HK-2 (cell line): Measurements from ENCODE around the gene HOMER3.

Source experiments
- DNase-seq: peaks from one replicate; pipeline ENCODE4 v3.0.0-alpha.2; 2018; ENCODE audit not compliant: unreplicated experiment

HOMER3 gene

DNA sequence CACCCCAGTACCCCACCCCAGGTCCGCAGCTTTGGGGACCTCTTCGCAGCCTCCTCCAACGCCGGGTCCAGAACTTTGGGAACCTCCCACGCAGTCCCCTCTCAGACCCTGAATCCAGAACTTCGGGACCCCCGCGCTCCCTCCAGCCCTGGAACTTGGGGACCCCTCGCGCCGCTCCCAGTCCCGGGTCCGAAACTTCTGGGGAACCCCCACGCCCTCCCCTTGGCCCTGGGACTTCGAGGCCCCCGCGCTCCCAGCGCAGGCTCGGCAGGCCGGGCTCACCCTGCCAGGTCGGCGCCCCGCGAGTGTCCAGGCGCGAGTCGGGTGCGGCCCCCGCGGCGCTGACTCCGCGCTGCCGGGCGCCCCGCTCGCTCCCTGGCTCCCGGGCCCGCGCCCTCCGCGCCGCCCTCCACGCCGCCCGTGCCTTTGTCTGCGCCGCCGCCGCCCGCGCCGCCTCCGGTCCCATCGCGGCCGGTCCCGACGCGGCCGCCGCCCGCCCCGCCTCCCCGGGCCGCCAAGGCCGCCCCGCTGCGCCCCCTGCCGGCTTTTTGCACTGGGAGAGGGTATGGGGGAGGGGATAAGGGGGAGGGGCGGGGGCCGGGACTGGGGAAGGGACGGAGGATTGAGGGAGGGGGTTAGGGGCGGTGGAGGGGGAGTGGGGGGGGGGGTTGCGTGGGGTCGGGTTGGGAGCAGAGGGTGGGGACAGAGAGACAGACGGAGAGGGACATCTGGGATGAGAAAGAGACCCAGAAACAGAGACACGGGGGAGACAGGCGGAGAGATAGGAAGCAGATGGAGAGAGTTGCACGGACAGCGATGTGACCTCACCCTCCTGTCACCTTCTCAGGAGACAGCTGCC lies at the start of gene HOMER3:
Gene HOMER3, minus strand, starts transcription at position 449 of the 859 bp plus-strand sequence. CDS start 2,235 bp downstream, outside the sequence.
- DNase-seq, result peak; percentile 77

DNA sequence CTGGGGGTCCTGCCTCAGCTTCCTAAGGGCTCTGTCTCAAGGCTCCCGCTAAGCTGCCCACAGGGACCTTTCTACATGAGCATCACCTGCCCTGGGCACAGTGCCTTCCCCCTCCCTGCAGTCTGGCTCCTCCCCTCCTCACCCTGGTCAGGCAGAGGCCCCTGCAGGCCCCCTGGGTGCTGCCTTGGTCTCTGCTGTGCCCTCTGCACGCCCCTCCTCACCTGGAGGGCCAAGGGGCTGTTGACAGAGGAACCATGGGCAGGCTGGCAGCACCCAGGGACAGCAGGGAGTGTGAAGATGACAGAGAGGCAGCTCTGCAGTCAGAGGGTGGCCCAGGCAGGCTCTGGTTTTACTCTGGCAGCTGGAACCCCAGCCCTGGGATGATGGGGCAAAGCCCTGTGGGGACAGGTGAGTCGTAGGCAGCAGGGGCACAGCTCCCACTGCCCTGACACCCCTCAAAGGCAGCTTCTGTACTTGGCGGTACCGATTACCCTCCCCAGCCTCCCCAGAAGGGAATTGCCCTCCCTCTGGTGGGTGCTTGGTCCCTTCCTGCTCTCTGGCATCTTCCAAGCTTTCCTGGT lies 49.2 kb upstream of the HOMER3 start:
- DNase-seq, result no peak

DNA sequence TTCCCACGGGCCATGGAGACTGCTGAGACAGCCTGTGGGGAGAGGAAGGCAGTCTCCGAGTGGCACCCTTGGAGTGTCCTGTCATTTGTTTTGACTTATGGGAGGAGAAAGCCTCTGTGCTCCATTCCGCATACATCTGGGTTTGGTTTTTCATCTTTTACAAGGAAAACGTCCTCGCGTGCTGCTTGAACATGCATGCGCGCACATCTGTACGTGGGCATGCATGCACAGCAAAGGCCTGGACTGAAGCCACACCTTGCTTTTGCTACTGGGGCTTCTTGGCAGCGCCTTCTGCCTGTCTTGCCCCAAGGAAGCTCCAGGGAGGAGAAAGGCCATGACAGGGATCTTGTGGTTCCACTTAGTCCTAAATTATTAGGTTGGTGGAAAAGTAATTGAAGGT lies 48.3 kb upstream of the HOMER3 start:
- no peak for DNase-seq

DNA sequence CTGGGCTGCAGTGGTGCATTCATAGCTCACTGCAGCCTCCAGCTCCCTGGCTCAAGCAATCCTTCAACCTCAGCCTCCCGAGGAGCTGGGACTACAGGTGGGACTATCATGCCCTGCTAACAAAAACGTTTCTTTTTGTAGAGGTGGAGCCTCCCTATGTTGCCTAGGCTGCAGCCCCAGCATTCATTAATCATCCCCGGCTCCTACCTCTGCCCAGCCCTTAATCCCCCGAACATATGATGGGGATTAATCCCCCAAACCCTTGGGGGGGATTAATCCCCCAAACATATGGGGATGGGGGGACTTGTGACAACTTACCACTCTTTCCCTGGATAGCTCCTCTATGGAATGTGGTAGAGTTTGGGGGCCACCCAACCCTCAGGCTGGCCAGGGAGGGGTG lies 46.4 kb upstream of the HOMER3 start:
- DNase-seq, result no peak

DNA sequence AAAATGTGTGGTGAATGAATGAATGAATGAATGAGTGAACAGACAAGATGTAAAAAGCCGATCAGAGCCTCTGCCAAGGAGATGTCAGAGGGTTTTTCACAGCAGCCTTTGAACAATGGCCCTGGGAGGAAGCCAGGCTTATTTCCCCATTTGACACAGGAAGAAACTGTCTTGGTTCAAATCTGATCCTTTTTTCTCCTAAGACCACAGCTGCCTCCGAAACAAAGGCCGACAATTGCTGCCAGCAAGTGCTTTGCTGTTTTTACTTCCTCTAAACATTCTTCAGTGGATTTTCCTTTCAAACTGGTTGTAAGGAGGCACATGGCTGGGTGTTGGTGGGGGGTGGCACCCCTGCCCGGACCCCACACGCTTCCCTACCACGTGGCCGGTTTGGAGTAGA lies 44.2 kb upstream of the HOMER3 start:
- no peak for DNase-seq

DNA sequence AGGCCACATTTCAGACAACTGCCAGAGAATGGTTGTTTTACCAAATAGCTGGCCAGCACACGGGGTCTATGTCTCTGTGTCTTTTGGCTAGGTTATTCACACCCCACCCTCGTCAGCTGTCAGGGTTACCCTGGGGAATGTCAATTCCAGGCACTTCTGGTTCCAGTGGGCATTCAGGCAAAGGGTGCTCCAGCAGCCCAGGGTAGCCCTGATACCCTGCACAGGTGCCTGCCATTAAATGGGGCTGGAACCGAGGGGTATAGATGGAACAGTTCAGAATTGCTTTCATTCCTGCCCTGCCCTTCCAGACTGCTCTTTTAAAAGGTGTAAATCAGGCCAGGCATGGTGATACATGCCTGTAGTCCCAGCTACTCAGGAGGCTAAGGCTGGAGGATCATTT lies 43.2 kb upstream of the HOMER3 start:
- DNase-seq, result no peak

DNA sequence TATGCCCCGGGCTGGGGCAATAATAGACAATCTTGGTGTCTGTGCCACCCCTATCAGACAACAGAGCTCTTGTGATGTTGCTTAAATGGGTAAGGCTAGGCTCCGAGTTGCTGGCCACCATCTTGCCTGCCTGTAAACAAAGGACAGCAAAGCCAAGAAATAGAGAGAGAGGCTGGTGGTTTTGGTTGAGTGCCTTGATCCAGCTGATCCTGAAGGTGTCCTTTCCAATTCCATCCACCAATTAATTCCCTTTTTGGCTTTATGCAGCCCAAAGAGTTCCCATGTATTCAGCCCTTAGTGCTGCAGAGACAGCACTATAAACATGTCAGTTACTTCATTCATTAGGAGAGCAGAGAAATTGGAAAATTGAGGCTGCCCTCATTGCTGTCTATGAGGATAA lies 41.7 kb upstream of the HOMER3 start:
- DNase-seq, result no peak

DNA sequence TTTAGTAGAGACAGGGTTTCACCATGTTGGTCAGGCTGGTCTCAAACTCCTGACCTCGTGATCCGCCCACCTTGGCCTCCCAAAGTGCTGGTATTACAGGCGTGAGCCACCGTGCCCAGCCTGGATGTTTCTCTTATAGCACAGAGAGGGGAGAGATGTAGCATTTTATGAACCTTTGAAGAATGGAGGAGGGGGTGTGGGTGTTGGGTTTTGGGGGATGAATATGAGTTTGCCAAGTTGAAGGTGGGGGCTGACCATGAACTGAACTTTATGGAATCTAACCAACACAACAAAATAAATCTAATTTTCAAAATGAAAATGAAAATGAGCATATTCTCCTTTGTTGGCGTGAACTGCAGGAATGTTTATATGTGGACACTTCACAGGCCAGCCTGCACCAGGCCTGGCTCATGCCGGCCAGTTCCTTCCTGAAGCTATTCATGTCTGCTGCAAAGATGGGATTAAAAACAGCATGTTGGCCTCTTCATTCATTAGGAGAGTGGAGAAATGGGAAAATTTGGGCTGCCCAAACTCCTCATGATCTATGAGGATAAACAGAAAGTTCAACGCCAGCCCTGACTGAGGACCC lies 39.5 kb upstream of the HOMER3 start:
- DNase-seq, result no peak

DNA sequence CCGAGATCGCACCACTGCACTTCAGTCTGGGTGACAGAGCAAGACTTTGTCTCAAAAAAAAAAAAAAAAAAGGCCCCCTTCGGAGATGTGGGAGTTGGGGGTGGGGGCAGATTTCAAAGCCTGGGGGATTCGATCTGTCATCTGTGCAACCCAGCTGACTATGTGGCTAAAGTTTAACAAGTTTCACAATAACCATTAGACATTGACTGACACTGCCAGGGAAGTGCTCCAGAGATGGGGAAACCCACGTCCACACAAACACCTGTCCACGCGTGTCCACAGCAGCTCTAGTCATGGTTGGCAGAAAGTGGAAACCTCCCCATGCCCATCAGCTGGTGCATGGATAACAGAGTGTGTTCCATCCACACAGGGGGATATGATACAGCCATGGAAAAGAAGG lies 37.6 kb upstream of the HOMER3 start:
- no peak for DNase-seq

DNA sequence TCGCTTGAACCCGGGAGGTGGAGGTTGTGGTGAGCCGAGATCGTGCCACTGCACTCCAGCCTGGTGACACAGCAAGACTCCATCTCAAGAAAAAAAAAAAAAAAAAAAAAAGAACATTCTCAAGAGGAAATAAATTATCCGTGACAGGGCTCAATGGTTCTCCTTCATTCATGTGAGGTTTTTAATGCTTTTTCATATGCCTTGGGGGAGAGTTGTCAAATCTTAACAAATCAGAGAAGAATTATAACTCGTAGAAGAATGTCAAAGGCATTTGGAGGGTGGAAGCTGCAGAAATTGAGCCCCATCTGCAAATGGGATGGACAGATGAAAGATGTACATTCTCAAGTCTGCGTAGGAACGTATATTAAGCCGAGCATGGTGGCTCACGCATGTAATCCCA lies 34.9 kb upstream of the HOMER3 start:
- DNase-seq, result no peak

DNA sequence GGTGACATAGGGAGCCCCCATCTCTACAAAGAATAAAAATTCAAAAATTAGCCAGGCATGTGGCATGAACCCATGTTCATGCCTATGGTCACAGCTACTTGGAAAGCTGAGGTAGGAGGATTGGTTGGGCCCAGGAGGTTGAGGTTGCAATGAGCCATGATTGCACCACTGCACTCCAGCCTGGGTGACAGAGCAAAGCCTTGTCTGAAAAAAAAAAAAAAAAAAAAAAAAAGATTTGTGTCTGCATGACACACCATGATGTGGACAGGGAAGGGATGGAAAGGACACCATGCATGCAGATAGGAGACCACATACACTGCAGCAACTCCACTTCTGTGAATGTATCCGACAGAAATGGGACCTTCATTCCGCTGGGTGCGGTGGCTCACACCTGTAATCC lies 34.0 kb upstream of the HOMER3 start:
- DNase-seq, result no peak

DNA sequence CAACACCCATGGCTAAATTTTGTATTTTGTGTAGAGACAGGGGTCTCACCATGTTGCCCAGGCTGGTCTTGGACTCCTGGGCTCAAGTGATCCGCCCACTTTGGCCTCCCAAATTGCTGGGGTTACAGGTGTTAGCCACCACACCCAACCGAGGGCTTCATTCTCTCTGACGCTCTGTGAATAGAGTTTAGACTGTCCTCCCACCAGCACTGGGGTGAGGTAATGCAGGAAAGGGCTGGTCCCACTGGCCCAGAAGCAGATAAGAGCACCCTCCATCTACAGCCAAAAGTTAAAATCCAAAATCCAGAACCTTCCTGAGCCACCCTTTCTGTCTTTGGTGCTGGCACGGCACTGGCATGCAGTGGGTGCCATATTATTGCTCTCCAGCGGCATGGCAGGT lies 31.8 kb upstream of the HOMER3 start:
- no peak for DNase-seq

DNA sequence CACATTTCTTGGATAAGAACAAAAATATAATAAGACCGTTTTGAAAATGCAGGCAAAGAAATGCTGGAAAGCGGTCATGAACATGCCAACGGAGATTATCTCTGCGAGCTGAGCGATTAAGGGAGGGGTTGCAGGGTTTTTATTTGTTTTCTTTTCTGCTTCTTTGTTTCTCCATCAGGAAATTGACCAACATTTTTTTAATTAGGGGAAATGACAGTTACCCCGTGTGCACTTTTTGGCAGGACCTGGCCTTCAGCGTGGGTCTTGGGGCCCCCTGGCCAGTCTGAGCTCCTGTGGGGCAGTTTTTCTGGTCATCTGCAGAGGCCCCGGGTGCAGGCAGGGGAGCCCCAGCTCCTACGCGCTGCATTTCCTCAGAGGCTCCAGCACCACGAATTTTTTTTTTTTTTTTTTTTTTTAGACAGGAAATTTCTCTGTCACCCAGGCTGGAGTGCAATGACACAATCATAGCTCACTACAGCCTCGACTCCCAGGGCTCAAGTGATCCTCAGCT lies 31.3 kb upstream of the HOMER3 start:
- no peak for DNase-seq

DNA sequence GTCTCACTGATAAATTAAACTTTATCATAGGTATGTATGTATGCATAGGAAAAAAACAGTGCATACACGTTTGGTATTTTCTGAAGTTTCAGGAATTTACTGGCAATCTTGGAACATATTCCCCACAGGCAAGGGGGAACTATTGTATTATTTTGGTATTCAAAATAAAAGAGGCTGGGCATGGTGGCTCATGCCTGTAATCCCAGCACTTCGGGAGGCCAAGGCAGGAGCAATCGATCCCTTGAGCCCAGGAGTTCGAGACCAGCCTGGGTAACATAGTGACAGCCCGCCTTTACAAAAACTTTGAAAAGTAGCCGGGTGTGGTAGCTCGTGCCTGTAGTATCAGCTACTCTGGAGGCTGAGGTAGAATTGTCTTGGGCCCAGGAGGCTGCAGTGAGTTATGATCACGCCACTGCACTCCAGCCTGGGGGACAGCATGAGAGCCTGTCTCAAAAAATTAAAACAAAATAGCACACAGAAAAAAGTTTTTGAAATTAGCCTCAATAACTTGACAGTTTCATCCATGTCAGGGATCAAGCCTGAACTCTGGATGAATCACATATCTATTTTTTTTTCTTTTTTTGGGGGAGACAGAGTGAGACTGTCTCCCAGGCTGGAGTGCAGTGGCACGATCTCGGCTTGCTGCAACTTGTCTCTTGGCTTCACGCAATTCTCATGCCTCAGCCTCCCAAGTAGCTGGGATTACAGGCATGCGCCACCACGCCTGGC lies 29.1 kb upstream of the HOMER3 start:
- no peak for DNase-seq

DNA sequence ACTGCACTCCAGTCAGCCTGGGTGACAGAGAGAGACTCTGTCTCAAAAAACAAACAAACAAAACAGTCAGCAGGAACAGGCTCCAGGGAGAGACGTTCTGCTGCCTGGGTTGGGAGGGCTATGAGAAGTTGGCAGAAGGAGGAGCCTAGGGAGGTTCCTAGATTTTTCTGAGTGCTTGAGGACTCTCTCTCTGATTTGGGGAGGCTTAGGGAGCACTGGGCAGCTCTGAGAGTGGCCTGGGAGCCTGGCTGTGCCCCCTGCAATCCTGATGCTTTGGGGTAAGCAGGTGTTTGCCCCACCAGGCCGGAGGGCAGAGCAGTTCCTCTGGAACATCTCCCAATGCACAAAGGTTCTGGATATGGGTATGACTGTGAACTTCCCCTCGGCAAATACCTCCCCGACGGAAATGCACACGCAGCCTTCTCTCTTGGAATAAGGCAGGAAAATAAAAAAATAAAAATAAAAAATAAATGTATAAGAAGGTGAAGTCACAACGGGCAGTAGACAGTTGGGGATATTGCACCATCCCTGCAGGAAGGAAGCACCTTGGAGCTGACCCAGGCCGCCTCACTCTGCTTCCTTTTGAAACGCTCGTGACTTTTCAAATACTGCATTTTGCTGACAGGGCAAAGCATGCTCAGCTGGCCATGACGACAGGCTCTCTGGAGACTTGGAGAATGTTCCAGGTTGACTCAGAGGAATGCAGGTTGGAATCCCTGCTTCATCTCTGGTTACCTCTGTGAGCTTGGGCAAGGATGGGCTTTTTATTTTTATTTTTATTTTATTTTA lies 26.5 kb upstream of the HOMER3 start:
- peak; percentile 74 for DNase-seq

DNA sequence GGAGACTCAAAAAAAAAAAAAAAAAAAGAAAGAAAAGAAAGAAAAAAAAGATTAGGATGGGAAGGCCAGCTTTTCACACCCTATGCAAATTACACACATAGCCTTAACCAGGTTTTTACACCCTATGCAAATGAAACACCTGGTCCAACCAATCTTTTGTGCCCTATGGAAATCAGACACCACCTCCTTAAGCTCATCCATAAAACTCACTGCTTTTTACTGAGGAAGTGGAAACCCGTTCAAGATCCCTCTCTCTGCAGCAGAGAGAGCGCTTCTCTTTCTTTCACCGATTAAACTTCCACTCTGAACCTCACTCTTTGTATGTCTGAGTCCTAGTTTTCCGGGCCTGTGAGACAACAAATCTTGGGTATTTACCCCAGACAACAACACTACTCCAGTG lies 25.3 kb upstream of the HOMER3 start:
- DNase-seq, result no peak

DNA sequence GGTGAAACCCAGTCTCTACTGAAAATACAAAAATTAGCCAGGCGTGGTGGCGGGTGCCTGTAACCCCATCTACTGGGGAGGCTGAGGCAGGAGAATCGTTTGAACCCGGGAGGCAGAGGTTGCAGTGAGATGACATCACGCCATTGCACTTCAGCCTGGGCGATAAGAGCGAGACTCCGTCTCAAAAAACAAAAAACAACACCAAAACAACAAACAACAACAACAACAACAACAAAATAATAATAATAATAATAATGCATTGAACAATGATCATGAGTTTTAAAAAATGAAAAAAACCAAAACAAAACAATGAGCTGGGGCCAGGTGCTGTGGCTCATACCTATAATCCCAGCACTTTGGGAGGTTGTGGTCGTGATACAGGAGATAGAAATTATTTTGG lies 23.1 kb upstream of the HOMER3 start:
- no peak for DNase-seq

DNA sequence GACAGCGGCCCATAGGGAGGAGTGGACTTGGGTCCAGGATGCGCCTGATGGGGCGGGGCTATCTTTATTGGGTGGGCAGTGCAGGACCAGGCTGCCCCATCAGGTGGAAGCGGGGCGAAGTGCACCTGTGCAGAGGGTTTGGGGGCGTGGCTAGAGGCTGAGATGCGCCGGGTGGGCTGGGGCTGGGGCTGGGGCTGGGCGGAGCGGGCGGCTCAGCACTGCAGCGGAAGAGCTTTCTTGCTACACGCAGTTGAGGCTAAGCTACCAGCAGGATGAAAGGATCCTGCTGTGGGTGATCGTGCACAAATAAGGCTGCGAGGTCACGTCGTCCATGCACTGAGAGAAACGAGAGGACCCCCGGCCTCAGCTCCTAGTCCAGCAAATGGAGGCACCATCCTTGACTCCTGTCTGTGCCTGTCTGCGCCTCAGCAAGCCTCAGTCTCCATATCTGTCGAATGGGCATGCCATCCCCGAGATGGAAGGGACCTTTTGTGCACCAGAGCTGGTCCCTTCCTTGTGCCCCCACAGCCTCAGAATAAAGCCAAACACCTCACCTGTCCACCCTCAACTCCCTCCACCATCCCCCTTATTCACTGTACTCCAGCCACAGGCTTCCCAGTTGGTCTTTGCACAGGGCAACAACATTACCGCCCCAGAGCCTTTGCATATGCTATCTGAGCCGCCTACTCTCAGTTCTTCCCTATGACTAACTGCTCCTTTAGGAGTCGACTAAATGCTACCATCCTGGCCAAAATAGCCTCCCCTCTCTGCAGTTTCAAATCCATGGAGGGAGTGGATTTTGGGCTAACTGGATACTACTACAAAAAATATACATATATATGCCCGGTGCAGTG lies 21.0 kb upstream of the HOMER3 start:
- DNase-seq, result no peak

DNA sequence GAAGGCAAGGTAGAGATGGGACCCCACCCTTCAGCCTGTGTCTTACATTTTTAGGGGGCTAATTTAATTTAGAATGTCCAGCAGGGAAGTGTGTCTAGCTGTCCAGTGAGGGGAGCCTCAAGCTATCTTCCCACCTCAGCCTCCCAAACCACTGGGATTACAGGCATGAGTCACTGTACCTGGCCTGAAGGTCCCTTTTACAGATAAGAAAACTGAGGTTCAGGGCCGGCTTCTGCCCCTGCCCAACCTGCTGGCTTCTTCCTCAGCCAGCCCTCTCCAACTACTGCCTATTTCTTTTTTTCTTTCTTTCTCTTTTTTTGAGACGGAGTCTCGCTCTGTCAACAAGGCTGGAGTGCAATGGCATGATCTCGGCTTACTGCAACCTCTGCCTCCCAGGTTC lies 19.4 kb upstream of the HOMER3 start:
- DNase-seq, result no peak

DNA sequence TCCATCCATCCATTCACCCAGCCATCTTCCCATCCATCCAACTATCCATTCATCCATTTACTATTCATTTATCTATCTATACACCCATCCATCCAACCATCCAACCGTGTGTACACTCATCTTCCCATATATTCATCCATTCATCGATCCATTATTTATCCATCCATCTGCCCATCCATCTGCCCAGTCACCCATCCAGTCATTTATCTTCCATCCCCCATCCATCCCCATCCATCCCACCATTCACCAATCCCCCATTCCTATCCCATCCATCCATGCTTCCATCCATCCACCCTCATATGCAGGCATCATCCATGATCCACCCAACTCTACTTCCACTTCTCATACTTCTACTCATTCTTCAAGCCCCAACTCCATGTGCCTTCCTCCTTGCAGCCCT lies 14.0 kb upstream of the HOMER3 start:
- DNase-seq, result no peak

DNA sequence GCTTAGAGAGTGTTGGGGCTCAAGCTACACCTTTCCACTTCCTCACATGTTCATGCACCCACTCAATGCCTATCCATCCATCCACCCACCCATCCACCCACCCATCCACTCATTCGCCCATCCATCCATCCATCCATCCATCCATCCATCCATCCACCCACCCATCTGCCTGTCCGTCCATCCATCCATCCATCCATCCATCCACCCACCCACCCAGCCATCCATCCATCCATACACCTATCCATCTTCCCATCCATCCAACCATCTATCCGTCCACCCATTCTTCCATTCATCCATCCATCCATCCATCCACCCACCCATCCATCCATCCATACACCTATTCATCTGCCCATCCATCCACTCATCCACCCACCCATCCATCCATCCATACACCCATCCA lies 13.1 kb upstream of the HOMER3 start:
- DNase-seq, result no peak
